OCI-LY7 (cell line): ENCODE results near the gene ANLN. TPM values are rescaled to one million over a fixed set of nuclear protein-coding genes. Genes with fewer than 3 reads are reported as not detected.

Experiments
- BruUV-seq: library from RNA; stranded (reverse); fragments of 400-500 nt; replicated peaks from 2 replicates; lab custom pipeline; 2021; lab: Mats Ljungman, UMichigan
- CTCF ChIA-PET: fragments of 300-600 bp; sonication (Branson Sonifier 250); formaldehyde crosslinking; loops from one replicate; lab custom pipeline; 2022; ENCODE audit warnings: antibody characterized with exemption; ENCODE audit not compliant: unreplicated experiment; lab: Charles Lee
- POLR2A ChIA-PET: fragments of 300-600 bp; sonication (Branson Sonifier 250); formaldehyde crosslinking; loops from one replicate; lab custom pipeline; 2022; ENCODE audit warnings: antibody characterized with exemption; lab: Charles Lee
- DNase-seq: peaks from one replicate; pipeline ENCODE4 v3.0.0-alpha.2; 2015; ENCODE audit warnings: low spot score
- H2AFZ ChIP-seq: fragments of 200-600 bp; sonication (generic), shearing (Covaris generic); 2 replicates; pipeline ENCODE4 v1.6.1; 2014; ENCODE audit warnings: mild to moderate bottlenecking, antibody characterized with exemption, low read length, moderate library complexity
- H3K27ac ChIP-seq: fragments of 200-600 bp; sonication (generic); 2 replicates; pipeline ENCODE4 v1.5.1; 2014; ENCODE audit warnings: mixed run types, low read depth, mild to moderate bottlenecking, moderate library complexity, low read length, inconsistent platforms; ENCODE audit not compliant: poor library complexity, severe bottlenecking
- H3K36me3 ChIP-seq: fragments of 200-600 bp; sonication (generic); 2 replicates; pipeline ENCODE4 v1.6.1; 2014; ENCODE audit warnings: mild to moderate bottlenecking, antibody characterized with exemption, low read length, moderate library complexity, mixed read lengths; ENCODE audit not compliant: insufficient read depth
- H3K4me1 ChIP-seq: fragments of 200-600 bp; sonication (generic); 2 replicates; pipeline ENCODE4 v1.5.1; 2014; ENCODE audit warnings: mild to moderate bottlenecking, low read length; ENCODE audit not compliant: insufficient read depth, poor library complexity, severe bottlenecking
- H3K4me2 ChIP-seq: fragments of 200-600 bp; sonication (generic); 2 replicates; pipeline ENCODE4 v1.6.1; 2014; ENCODE audit warnings: mild to moderate bottlenecking, low read length
- H3K4me3 ChIP-seq: fragments of 200-600 bp; sonication (generic); 2 replicates; pipeline ENCODE4 v1.5.1; 2014; ENCODE audit warnings: mild to moderate bottlenecking, low read depth, low read length; ENCODE audit not compliant: poor library complexity, severe bottlenecking
- H3K79me2 ChIP-seq: fragments of 200-600 bp; sonication (generic); 2 replicates; pipeline ENCODE4 v1.6.1; 2016; ENCODE audit warnings: low read depth, mild to moderate bottlenecking, low read length, moderate library complexity, mixed read lengths; ENCODE audit not compliant: insufficient read depth
- H3K9me2 ChIP-seq: fragments of 200-600 bp; sonication (generic); 2 replicates; pipeline ENCODE4 v1.6.1; 2016; ENCODE audit warnings: mild to moderate bottlenecking, low read length, mixed read lengths; ENCODE audit not compliant: insufficient read depth
- H3K9me3 ChIP-seq: fragments of 200-600 bp; sonication (generic); 2 replicates; pipeline ENCODE4 v1.6.1; 2014; ENCODE audit warnings: mild to moderate bottlenecking, mixed run types, low read length, mixed read lengths
- H4K20me1 ChIP-seq: fragments of 200-600 bp; sonication (generic); 2 replicates; pipeline ENCODE4 v1.6.1; 2014; ENCODE audit warnings: mild to moderate bottlenecking, antibody characterized with exemption, low read length, moderate library complexity, mixed read lengths; ENCODE audit not compliant: insufficient read depth
- EZH2phosphoT487 ChIP-seq: fragments of 200-600 bp; sonication (generic); IDR thresholded peaks from 2 replicates; pipeline ENCODE4 v1.6.1; 2018; ENCODE audit warnings: low read depth, borderline replicate concordance, mild to moderate bottlenecking, mixed run types, antibody characterized with exemption, low read length, moderate library complexity, mixed read lengths
- intact Hi-C: fragments of 100-400 bp; cut with micrococcal nuclease; formaldehyde crosslinking; loops from one replicate; pipeline ENCODE4 v1.10.0; 2022; ENCODE audit not compliant: unreplicated experiment
- total RNA-seq, 2 experiments: library from RNA; depleted of rRNA in 1 of 2; stranded (reverse); fragments of >200 nt in 1 of 2; shearing (Covaris generic) in 1 of 2; gene quantifications; 2 replicates each; pipeline ENCODE4 v1.2.3, GENCODE V29; 2014 to 2022
- TF ChIP-seq, protein P1 (sequence below): fragments of 200-600 bp; sonication (generic); conservative IDR thresholded peaks from 2 replicates; pipeline ENCODE4 v1.5.1; 2014; ENCODE audit warnings: mild to moderate bottlenecking, antibody characterized with exemption, low read length, moderate library complexity, mixed read lengths

Gene ANLN
- total RNA-seq, 2 experiments from 2014 or later = 56.5 to 71.0 TPM

DNA sequence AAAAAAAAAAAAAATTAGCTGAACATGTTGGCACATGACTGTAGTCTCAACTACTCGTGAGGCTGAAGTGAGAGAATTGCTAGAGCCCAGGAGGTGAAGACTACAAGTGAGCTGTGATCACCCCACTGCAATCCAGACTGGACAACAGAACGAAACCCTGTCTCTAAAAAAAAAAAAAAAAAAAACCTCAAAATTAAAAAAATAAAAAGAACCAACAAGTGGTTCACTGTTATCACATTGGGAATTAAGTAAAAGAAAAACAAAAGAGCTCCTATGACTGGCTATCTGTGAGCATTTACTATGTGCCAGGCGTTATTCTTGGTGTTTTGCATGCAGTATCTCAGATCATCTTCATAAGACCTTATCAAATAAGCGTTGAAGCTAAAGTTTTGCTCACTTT, 66.0 kb downstream of the ANLN start:
- no TSS peak for BruUV-seq
- no peak overlapping the region for H3K4me3 ChIP-seq
- intact Hi-C loops = no loop called here
- POLR2A ChIA-PET = interaction anchor here (0.5 to 1.1 kb wide), 13 partner anchors 8 to 908 kb away, joined by 3 to 7 read pairs (median 5); no protein-coding TSS in a partner anchor
- H3K79me2 ChIP-seq = no peaks in the 10 kb centered on the region
- H3K9me2 ChIP-seq = no peaks in the 10 kb centered on the region
- H3K36me3 ChIP-seq = peaks cover 43% of the 10 kb centered on the region
- no peak overlapping the region for H3K4me2 ChIP-seq
- H3K27ac ChIP-seq = no peak overlapping the region
- H3K4me1 ChIP-seq = no peaks in the 10 kb centered on the region
- 0 out of 2 replicates have a peak, but pooled peaks cover 3% of the 10 kb centered on the region for H4K20me1 ChIP-seq
- no peaks in the 10 kb centered on the region for H3K9me3 ChIP-seq
- TF ChIP-seq, protein P1, sequence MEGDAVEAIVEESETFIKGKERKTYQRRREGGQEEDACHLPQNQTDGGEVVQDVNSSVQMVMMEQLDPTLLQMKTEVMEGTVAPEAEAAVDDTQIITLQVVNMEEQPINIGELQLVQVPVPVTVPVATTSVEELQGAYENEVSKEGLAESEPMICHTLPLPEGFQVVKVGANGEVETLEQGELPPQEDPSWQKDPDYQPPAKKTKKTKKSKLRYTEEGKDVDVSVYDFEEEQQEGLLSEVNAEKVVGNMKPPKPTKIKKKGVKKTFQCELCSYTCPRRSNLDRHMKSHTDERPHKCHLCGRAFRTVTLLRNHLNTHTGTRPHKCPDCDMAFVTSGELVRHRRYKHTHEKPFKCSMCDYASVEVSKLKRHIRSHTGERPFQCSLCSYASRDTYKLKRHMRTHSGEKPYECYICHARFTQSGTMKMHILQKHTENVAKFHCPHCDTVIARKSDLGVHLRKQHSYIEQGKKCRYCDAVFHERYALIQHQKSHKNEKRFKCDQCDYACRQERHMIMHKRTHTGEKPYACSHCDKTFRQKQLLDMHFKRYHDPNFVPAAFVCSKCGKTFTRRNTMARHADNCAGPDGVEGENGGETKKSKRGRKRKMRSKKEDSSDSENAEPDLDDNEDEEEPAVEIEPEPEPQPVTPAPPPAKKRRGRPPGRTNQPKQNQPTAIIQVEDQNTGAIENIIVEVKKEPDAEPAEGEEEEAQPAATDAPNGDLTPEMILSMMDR = no peak
- no peak for TF ChIP-seq EZH2phosphoT487
- CTCF ChIA-PET = no interaction called here
- H2AFZ ChIP-seq = no peak overlapping the region
- no peak for DNase-seq

GRCh38 chr7:36456138-36456537, 66.5 kb downstream of the ANLN start:
- intact Hi-C loops = no loop called here
- no TSS peak for BruUV-seq
- H3K4me2 ChIP-seq = no peak overlapping the region
- 0 out of 2 replicates have a peak, but pooled peaks cover 1% of the 10 kb centered on the region for H4K20me1 ChIP-seq
- H3K4me3 ChIP-seq = no peak overlapping the region
- H3K27ac ChIP-seq = no peak overlapping the region
- no peaks in the 10 kb centered on the region for H3K79me2 ChIP-seq
- H2AFZ ChIP-seq = no peak overlapping the region
- H3K36me3 ChIP-seq = peaks cover 38% of the 10 kb centered on the region
- ChIA-PET POLR2A (interaction anchor here (0.5 to 1.1 kb wide), 10 partner anchors 8 to 845 kb away, joined by 3 to 7 read pairs (median 5); no protein-coding TSS in a partner anchor), CTCF (no interaction called here)
- H3K9me3 ChIP-seq = no peaks in the 10 kb centered on the region
- H3K4me1 ChIP-seq = no peaks in the 10 kb centered on the region
- no peak for DNase-seq
- H3K9me2 ChIP-seq = no peaks in the 10 kb centered on the region
- TF ChIP-seq, protein P1 = no peak
- TF ChIP-seq EZH2phosphoT487 = no peak

DNA sequence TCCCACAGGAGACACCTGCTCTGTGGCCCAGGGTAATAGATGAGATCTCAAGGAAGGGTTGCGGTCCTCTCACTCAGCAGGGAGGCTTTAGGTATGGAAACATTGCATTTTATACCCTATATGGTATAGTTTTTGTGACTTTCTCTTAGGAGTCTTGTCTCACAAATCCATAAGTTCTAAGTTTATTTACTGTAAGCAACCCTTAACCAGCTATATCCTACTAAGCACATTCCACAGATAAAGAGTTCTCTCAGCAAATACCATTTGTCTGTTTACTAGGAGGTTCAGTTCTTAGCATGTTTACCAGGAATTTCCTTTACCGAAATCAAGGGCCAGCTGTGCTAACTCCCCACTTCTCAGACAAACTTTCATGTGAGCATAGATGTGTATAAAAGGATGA, 66.9 kb downstream of the ANLN start:
- Histone ChIP-seq H3K9me3 (no peaks in the 10 kb centered on the region), H3K4me1 (no peaks in the 10 kb centered on the region), H3K9me2 (no peaks in the 10 kb centered on the region), H3K27ac (no peak overlapping the region), H3K4me2 (no peak overlapping the region), H4K20me1 (no peaks in the 10 kb centered on the region), H3K36me3 (peaks cover 34% of the 10 kb centered on the region), H3K4me3 (no peak overlapping the region), H2AFZ (no peak overlapping the region), H3K79me2 (no peaks in the 10 kb centered on the region)
- CTCF ChIA-PET = interaction anchor here (0.6 kb wide), 1 partner anchor 1684 kb away, joined by 3 read pairs; no protein-coding TSS in a partner anchor
- DNase-seq = no peak
- TF ChIP-seq, protein P1 = no peak
- TF ChIP-seq EZH2phosphoT487 = no peak
- no TSS peak for BruUV-seq
- POLR2A ChIA-PET = no interaction called here
- intact Hi-C loops = no loop called here
